ENCODE results near the gene TMCO6.

- no peak for TF ChIP-seq REST (IDR thresholded peaks at IDR 0.05; ENCODE audit: insufficient read depth in 1 of 2, low read depth in 2 of 2, low read length in 2 of 2)
- TF ChIP-seq SIN3A (IDR thresholded peaks at IDR 0.05; ENCODE audit: borderline replicate concordance, insufficient read depth, low read length) = no peak
- no peak for TF ChIP-seq POLR2AphosphoS5 (IDR thresholded peaks at IDR 0.05; ENCODE audit: low read depth, low read length)
- TF ChIP-seq TAF1 (IDR thresholded peaks at IDR 0.05; ENCODE audit: borderline replicate concordance, insufficient read depth, low read length) = no peak
- no peak for TF ChIP-seq FOXP2 (optimal IDR thresholded peaks at IDR 0.05; ENCODE audit: borderline replicate concordance, extremely low read depth, extremely low read length, insufficient read depth)
Measured at GRCh38 chr5:140600096-140600495, 39.2 kb upstream of the TMCO6 start.
